Measurements from ENCODE around the gene EYA2.

EYA2 gene

GRCh38 chr20:47036091-47036870, 141.6 kb downstream of the EYA2 start:
- no peak for DNase-seq (ENCODE audit: low read depth)

- peak; percentile 9 for DNase-seq (ENCODE audit: low read depth)
Observed at GRCh38 chr20:47038566-47039560, 144.2 kb downstream of the EYA2 start.

DNA sequence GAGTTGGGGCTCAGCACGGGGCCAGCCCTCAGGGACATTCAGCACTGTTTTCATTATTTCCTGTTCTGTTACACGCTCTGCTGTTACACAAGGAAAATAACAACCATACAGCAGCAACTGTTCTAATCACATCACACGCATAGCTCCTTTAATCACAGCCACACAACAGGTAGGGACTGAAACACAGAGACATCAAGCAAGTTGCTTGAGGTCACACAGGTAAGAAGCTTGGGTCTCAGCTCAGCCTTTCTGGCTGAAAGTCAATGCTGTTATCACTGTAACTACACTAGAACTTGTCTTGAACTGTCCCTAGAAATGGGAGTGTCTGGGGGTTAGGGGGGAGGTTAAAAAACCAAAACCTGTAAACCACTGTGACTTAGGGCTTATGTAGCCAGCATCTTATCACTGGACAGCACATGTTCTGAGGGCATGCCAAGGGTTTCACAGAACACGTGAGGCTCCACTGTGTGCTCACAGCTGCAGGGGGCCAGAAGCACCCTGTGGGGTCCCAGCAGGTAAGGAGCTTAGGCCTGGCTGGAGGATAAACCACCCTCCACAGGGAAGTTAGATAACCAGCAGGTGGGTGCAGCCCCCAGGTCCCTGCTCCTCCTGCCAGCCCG, 146.0 kb downstream of the EYA2 start:
- no peak for DNase-seq (ENCODE audit: low read depth)

GRCh38 chr20:47041396-47041899, 146.8 kb downstream of the EYA2 start:
- DNase-seq (ENCODE audit: low read depth): no peak

- DNase-seq (ENCODE audit: low read depth): no peak
Observed at GRCh38 chr20:47042464-47042863, 147.8 kb downstream of the EYA2 start.

DNA sequence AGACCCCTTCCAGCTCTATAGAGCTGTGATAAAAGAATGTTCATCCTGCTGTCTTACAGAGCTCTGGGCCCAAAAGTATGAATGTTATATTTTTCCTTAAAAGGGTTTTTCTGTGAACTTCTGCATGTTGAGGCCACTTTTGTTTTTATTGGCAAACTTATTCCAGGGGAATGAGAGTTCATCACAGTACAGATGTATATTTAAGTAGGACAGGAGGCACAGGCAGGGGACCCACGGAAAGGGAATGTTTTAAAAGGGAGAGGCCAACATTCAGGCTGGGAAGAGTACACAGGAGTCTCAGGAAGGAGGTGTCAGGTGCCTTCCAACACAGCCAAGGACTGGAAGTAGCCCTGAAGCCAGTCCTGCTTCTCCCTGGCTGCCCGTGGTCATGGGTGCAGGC, 148.4 kb downstream of the EYA2 start:
- peak; percentile 36 for DNase-seq (ENCODE audit: low read depth)

GRCh38 chr20:47044938-47045337, 150.3 kb downstream of the EYA2 start:
- no peak for DNase-seq (ENCODE audit: low read depth)

GRCh38 chr20:47048054-47048453, 153.4 kb downstream of the EYA2 start:
- DNase-seq (ENCODE audit: low read depth): no peak

GRCh38 chr20:47049771-47050170, 155.1 kb downstream of the EYA2 start:
- no peak for DNase-seq (ENCODE audit: low read depth)

GRCh38 chr20:47050996-47051395, 156.4 kb downstream of the EYA2 start:
- no peak for DNase-seq (ENCODE audit: low read depth)

DNA sequence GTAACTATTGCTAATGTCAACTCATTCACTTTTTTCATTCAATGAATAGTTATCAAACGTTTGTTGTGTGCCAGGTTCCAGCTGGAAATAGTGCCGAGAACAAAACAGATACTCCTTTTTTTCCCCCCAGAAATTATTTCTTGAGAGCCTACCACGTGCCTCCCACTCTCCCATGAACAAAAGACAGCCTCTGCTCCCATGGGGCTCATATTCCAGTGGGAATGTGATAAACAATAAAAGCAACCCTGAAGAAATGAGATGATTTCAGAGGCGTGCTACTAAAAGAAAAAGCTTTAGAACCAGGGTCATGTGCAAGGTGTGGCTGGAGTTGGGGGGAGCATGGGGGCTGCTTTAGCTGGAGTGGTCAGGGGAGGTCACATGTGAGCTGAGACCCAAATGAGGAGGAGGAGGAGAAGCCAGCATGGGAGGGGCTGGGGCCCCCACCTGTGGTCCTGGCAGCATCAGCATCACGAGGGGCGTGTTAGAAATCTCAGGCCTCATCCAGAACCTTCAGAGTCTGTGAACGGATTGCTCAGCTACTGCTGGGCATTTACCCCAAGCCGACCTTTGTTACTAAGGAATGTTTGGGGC, 157.4 kb downstream of the EYA2 start:
- DNase-seq (ENCODE audit: low read depth): no peak

GRCh38 chr20:47054506-47054905, 159.9 kb downstream of the EYA2 start:
- no peak for DNase-seq (ENCODE audit: low read depth)

GRCh38 chr20:47054945-47055344, 160.3 kb downstream of the EYA2 start:
- DNase-seq (ENCODE audit: low read depth): no peak

- DNase-seq (ENCODE audit: low read depth): peak; percentile 15
Observed at GRCh38 chr20:47055699-47056369, 161.2 kb downstream of the EYA2 start.

DNA sequence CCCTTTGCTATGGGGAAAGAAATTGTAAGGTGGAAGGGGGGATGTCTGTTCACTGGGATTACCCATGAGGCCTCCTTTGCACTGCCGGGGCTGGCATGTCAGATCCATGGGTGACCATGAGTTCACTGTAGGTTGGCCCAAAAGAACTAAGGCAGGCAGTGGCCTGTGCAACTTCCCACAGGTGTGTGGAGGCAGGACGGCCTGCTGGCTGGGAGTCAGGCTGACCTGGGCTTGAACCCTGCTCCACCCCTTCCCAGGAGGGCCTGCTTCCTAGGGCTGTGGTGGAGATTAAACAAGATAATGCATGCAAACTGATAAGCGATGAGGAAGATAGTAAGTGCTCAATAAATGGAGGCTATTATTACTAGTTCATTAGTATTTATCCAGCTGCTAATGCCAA, 163.0 kb downstream of the EYA2 start:
- no peak for DNase-seq (ENCODE audit: low read depth)

DNA sequence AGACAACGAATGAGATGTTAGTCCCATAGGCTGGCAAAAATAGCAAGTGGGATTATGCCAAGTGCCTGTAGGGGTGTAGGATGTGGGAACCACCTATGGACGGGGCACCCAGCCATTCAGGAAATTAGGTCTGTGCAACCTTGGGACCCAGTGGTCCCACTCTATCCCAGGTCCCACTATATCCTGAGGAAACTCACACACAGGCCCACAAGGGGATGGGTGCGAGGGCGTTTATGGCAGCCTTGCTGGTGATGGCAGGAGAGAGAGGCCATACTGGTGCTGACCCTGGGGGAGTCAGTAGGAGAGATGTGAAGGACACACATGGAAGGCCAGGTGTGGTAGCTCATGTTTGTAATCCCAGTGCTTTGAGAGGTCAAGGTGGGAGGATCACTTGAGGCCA, 163.6 kb downstream of the EYA2 start:
- no peak for DNase-seq (ENCODE audit: low read depth)

- DNase-seq (ENCODE audit: low read depth): no peak
Observed at GRCh38 chr20:47059536-47059935, 164.9 kb downstream of the EYA2 start.

GRCh38 chr20:47061549-47061948, 166.9 kb downstream of the EYA2 start:
- DNase-seq (ENCODE audit: low read depth): no peak

DNA sequence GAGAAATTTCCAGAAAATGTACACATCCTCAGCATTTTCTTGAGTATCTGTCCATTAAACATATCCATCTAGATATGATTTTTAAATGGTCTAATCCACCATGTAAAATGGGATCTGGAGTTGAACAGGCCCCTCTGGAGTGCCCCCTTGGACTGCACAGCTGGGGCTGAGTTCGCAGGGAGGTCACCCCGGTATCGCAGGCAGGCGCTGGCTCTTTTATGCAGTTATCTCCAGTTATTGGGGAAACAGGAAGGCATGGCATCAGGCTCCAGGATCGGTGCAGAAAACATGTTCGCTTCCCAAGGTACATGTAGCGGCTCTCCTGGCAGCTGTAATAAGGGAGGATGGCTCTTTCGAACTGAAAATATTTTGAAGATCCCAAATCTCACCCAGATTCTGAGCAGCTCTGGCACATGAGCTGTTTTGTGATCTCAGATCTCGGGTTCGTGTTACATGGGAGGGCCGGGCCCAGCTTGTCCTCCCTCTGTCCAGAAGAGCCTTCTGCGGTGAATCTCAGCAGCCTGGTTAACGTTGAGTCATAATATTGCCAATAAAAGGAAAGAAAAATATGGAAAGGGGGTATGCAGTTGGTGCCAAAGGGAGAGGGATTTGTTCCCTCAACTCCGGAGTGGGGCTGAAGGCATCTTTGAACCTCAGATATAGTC, 167.7 kb downstream of the EYA2 start:
- DNase-seq (ENCODE audit: low read depth): peak; percentile 73

- no peak for DNase-seq (ENCODE audit: low read depth)
Observed at GRCh38 chr20:47063407-47063806, 168.8 kb downstream of the EYA2 start.

DNA sequence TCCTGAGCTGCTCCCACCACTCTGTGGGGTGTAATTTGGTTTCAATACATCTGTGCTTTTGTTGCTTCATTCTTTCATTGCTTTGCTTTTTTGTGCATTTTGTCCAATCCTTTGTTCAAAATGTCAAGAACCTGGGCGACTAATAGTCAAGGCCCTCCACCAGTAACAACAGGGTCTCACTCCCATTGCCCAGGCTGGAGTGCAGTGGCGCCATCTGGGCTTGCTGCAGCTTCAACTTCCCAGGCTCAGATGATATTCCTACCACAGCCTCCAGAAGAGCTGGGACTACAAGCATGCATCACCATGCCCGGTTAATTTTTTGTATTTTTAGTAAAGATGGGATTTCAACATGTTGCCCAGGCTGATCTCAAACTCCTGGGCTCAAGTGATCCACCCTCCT, 169.2 kb downstream of the EYA2 start:
- no peak for DNase-seq (ENCODE audit: low read depth)

Measured in iris pigment epithelial cell (primary cell).